HG03354 (cell line): Measurements from ENCODE around the gene SLFN12L.

ENCODE experiments used
- ATAC-seq: cut with Tn5 transposase; IDR thresholded peaks from one replicate; pipeline ENCODE4 v1.9.1; 2021; ENCODE audit warnings: mild to moderate bottlenecking; ENCODE audit not compliant: unreplicated experiment, poor library complexity, severe bottlenecking

Gene SLFN12L

DNA sequence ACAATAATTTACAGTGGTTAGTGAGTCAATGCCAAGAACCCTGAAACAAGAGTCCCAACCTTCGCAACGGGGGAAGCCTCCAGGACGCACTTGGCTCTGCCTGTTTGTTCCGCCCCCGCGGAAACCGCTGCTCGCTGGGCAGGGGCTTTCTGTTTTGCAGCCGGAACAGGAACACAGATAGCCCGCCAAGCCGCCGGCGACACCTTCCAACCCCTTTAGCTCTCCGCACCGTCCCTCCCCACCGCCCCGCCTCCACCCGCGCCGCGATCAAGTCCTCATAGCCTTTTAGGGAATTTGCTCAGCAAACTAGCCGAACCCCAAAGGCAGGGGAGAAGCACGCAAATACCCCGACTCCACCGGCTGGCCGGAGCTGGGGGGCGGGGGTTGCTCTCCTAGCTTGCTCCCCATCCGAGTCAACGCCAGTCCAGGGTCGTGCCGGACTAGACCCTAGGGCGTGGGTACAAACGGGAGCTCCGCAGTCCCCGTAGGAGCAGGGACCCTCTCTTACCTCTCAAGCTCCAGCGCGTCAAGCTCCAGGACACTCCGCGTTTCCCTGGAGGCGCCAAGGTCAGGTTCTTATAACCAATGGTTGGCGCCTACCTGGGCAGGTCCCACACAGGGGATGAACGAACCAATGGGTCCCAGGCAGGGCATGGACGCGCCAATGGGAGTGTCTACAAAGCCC is 89.1 kb downstream of the SLFN12L start, which contains the start of gene SLFN13:
SLFN13 (minus strand) TSS at position 553 of the 685 bp plus-strand sequence. CDS start 3,086 bp downstream, outside the sequence.
- peak; percentile 80 for ATAC-seq

DNA sequence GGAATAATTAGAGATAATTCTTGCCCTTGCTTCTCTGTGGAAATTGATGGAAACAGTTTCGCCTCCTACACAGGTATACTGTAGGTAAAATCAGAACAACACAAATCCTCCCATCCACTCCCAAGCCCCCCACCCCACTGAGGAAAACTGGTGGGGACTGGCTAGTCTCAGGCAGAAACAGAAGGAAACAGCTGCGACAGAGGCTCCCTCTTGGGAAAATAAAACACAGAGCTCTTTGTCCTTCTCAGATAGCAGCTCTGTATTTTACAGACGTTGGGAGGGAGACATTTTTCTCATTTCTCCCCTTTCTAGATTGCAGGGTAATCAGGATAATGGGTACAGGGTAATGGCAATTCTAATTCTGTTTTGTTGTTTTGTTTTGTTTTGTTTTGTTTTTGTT is 90.0 kb downstream of the SLFN12L start:
- ATAC-seq = no peak

DNA sequence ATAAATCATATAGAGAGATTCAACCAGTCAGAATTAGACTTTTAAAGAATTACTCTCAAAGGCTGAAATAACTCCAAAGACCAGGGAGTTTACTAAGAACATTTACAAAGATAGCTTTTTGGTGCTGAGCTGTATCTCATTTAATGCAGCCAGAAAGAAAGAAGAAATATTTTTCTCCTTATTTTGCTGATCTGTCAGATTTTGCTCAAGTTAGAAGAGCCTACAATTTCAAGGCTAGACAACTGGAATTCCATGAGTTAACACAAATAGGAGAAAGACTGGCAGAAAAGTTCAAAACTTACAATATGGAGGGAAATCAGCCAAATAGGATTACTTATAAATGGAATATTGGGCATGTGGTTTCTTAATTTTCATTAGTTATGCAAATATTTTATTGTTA is 99.0 kb downstream of the SLFN12L start:
- no peak for ATAC-seq

DNA sequence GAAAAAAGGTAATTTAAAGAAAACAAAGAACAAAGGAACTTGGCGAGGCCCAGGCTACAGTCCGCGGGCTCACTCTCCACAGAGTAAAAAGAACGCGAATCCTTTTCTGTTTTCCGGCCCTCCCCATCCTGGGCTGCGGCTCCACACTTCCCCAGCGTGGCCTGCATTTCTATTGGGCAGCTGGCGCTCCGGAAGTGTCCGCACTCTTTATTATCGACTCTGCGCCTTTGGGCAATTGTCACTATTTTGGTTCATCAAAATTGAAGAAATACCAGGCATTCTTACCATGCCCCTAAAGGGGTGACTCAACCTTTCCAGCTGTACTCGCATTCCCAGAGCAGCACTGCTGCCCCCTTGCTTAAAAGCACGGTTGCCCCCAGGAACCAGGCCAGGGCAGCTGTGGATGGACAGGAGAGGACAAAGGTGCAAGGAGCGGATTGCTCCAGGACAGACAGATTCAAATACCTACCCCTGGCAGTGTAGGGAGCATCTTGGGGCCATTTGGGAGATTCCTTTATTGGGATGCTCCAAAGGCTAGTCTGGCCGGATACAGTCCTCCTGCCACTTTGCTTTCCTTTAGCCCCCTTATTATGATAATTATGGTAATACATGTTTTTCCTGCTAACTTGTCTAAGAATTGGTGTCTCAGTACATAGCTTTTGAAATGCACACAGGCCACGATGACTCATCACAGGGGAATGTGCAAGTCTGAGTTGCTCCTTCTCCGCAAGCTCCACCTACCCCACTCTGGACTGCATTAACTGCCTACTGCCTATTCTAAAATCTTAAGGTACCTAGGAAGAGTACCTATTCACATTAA is 104.2 kb downstream of the SLFN12L start:
- peak; percentile 28 for ATAC-seq

DNA sequence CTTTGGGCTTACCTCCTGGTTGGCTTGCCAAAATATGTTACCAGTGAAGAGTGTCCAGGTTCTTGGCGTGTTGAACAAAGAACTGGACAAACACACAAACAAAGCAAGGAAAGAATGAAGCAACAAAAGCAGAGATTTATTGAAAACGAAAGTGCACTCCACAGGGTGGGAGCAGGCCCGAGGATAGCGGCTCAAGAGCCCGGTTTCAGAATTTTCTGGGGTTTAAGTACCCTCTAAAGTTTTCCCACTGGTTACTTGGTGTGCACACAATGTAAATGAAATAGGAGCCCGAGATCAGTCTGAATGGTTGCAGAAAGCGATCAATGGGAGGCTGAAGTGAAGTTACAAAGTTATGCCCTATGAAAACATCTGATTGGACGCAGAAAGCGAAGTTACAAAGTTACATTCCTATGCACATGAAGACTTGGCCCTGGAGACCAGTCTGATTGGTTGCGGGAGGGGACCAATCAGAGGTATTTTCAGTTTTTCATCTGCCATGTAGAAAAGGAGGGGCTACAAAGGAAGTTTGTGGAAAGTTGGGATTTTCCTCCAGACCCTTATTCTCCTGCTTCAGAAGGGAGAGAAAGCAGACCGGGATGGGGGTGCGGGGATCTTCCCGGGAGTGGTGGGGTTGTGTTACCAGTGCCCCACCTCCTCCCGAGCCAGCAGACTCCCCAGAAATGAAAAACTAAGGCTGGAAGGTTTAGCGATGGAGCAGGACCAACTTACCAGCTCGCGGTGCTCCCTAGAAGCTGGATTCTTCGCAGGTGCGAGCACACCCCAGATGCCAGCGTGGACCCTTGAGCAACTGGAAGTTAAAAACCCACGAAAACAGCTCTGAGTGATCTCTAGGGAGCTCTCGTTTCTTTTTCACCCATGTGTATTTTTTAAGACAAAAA is 105.1 kb downstream of the SLFN12L start, which contains the start of gene SLFN12:
SLFN12 (minus strand) TSS at position 325 of the 899 bp plus-strand sequence. CDS start 9,472 bp downstream, outside the sequence.
- ATAC-seq = peak; percentile 84

DNA sequence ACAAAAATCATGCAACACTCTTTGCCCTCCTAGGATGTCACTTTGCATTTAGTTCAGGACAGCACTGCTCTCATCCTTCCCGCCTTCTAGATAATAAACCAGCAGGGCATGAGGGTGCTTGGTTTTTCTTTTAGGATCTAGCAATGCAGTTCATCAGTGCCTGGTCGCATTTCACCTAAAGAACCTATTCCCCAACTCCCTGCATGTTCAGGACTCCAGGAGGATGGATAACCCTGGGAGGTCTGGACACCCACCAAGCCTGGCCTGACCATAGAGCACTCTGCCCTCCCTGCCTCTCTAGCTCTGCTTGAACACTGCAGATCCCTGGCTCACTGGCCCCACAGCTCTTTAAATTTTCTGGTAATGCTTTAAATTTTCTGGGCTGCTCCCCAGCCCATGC is 107.8 kb downstream of the SLFN12L start:
- no peak for ATAC-seq

DNA sequence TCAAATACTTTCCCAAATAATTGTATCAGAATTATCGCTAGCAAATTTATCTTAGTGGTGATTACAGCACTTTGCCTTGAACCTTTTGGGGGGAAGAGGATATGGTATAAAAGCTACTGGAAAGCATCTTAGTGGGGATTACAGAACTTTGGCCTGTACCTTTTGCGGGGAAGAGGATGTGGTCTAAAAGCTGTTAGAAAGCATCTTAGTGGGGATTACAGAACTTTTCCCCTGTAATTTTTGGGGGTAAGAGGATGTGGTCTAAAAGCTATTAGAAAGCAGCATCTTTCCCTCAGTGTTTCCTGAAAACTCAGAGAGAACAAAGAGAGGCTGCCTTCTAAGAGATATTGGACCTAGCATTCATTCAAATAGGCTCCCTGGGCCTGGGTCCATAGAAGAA is 109.2 kb downstream of the SLFN12L start:
- ATAC-seq = no peak

DNA sequence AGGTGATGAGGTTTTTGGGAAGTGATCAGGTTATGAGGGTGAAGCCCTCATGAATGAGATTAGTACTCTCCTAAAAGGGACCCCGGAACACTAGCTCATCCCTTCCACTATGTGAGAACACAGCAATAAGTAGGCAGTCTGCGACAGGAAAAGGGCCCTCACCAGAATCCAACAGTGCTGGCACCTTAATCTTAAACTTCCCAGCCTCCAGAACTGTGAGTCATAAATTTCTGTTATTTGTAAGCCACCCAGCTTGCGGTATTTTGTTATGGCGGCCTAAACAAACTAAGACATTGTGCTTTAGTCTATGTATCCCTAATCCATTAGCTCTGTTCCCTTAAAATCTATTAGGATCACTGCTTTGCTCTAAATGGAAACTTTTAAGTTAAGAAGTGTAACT is 113.7 kb downstream of the SLFN12L start:
- no peak for ATAC-seq
